Hepatocyte (in vitro differentiated cells): ENCODE data around the gene FBL.

Source experiments
- EZH2 ChIP-seq: fragments of 200-600 bp; sonication (generic); IDR thresholded peaks from 2 replicates; pipeline ENCODE4 v1.6.1; 2016; ENCODE audit warnings: antibody characterized with exemption, mild to moderate bottlenecking, borderline replicate concordance
- EZH2phosphoT487 ChIP-seq: fragments of 200-600 bp; sonication (generic); IDR thresholded peaks from one replicate; pipeline ENCODE4 v1.6.1; 2018; ENCODE audit warnings: antibody characterized with exemption, mild to moderate bottlenecking, low read depth, moderate library complexity; ENCODE audit not compliant: unreplicated experiment, severe bottlenecking
- TF ChIP-seq, protein P1 (sequence below): fragments of 200-600 bp; sonication (generic); IDR thresholded peaks from 2 replicates; pipeline ENCODE4 v1.5.1; 2016; ENCODE audit warnings: antibody characterized with exemption, mild to moderate bottlenecking; ENCODE audit not compliant: poor library complexity

DNA sequence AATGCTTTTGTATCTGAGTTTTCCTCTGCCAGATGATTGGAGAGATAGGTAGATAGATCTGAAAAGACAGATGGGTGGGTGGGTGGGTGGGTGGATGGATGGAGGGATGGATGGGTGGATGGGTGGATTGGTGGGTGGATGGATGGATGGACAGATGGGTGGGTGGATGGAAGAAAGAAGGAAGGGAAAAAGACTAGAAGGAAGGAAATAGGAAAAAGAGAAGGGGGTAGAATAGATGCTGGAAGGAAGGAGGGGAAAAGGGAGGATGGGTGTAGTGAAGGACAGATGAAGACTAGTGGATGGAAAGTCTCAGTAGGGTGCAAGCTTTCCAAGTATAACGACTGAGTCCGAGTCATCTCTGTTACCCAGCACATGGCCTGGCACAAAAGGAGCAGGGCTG is 19.0 kb upstream of the FBL start:
- TF ChIP-seq, protein P1, sequence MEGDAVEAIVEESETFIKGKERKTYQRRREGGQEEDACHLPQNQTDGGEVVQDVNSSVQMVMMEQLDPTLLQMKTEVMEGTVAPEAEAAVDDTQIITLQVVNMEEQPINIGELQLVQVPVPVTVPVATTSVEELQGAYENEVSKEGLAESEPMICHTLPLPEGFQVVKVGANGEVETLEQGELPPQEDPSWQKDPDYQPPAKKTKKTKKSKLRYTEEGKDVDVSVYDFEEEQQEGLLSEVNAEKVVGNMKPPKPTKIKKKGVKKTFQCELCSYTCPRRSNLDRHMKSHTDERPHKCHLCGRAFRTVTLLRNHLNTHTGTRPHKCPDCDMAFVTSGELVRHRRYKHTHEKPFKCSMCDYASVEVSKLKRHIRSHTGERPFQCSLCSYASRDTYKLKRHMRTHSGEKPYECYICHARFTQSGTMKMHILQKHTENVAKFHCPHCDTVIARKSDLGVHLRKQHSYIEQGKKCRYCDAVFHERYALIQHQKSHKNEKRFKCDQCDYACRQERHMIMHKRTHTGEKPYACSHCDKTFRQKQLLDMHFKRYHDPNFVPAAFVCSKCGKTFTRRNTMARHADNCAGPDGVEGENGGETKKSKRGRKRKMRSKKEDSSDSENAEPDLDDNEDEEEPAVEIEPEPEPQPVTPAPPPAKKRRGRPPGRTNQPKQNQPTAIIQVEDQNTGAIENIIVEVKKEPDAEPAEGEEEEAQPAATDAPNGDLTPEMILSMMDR = no peak
- TF ChIP-seq EZH2 = no peak
- no peak for TF ChIP-seq EZH2phosphoT487
